GM06990 (cell line): Measurements from ENCODE around the gene MGST2.
"Not testable (repeated sequence)": the region's sequence is repeated elsewhere in the genome, so short reads cannot be mapped to it uniquely, and the experiment has no call there.

Source experiments
- DNase-seq: peaks from one replicate; pipeline ENCODE4 v3.0.0-alpha.2; 2011; ENCODE audit not compliant: insufficient read length; ENCODE audit errors: extremely low read depth
- H3K27me3 ChIP-seq: replicated peaks from 2 replicates; pipeline ENCODE4 v1.6.0; 2011; ENCODE audit warnings: low read length; ENCODE audit not compliant: control insufficient read depth, insufficient read depth
- H3K36me3 ChIP-seq: 2 replicates; pipeline ENCODE4 v1.5.1; 2011; ENCODE audit warnings: low read length; ENCODE audit not compliant: control insufficient read depth, insufficient read depth
- H3K4me3 ChIP-seq: replicated peaks from 2 replicates; pipeline ENCODE4 v1.5.1; 2011; ENCODE audit warnings: low read depth, mild to moderate bottlenecking, control low read depth, low read length
- TF ChIP-seq, protein P1 (sequence below): IDR thresholded peaks from 2 replicates; pipeline ENCODE4 v1.5.1; 2011; ENCODE audit warnings: low read length, control low read depth, mild to moderate bottlenecking, inconsistent platforms; ENCODE audit not compliant: insufficient read depth, poor library complexity, severe bottlenecking

The MGST2 gene

DNA sequence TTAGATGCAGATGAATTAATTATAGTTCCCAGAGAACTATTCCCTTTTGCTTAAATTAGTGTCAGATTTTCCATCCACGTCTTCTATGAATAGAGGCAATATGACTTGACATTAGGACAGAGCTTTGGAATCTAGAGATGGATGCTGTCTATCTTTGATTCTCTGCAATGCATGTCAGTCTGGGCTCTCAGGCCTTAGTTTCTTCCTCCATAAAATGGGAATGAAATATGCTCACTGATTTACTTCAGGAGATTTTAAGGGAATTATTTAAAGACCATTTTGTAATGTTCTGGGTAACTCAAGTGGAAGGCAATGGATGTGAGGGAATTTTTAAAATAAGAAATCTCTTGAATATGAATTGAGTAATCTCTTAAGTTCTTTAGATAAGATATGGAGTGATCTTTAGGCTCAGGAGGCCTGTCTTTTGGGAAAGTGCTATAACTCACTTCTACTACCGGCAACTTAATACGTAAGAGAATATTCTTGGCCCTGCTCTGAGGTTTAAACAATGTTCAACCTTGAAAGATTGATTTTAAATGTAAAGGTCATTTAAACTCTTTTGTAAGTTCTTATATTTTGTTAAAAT, 29.0 kb downstream of the MGST2 start:
- DNase-seq: no peak
- no peaks in the 10 kb centered on the region for H3K36me3 ChIP-seq
- no peak overlapping the region for H3K4me3 ChIP-seq
- no peaks in the 10 kb centered on the region for H3K27me3 ChIP-seq
- TF ChIP-seq, protein P1, sequence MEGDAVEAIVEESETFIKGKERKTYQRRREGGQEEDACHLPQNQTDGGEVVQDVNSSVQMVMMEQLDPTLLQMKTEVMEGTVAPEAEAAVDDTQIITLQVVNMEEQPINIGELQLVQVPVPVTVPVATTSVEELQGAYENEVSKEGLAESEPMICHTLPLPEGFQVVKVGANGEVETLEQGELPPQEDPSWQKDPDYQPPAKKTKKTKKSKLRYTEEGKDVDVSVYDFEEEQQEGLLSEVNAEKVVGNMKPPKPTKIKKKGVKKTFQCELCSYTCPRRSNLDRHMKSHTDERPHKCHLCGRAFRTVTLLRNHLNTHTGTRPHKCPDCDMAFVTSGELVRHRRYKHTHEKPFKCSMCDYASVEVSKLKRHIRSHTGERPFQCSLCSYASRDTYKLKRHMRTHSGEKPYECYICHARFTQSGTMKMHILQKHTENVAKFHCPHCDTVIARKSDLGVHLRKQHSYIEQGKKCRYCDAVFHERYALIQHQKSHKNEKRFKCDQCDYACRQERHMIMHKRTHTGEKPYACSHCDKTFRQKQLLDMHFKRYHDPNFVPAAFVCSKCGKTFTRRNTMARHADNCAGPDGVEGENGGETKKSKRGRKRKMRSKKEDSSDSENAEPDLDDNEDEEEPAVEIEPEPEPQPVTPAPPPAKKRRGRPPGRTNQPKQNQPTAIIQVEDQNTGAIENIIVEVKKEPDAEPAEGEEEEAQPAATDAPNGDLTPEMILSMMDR: no peak

DNA sequence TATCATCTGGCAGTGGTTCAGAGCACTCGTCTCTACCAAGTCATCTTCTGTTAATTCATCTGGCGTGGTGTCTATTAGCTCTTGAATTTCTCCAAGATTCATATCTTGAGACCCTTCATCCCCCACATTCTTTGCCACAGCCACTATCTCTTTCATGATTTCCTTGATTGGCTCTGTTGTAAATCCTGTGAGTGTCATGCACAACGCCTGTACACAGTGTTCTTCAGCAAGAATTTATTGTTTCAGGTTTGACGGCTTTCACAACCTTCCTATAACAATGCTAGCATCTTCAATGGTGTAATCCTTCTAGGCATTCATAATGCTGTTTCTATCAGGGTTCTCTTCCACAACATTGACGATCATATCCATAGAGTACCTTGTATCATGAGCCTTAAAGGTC, 30.9 kb downstream of the MGST2 start:
- H3K27me3 ChIP-seq: no peaks in the 10 kb centered on the region
- H3K36me3 ChIP-seq: no peaks in the 10 kb centered on the region
- TF ChIP-seq, protein P1: no peak
- H3K4me3 ChIP-seq: no peak overlapping the region
- no peak for DNase-seq

DNA sequence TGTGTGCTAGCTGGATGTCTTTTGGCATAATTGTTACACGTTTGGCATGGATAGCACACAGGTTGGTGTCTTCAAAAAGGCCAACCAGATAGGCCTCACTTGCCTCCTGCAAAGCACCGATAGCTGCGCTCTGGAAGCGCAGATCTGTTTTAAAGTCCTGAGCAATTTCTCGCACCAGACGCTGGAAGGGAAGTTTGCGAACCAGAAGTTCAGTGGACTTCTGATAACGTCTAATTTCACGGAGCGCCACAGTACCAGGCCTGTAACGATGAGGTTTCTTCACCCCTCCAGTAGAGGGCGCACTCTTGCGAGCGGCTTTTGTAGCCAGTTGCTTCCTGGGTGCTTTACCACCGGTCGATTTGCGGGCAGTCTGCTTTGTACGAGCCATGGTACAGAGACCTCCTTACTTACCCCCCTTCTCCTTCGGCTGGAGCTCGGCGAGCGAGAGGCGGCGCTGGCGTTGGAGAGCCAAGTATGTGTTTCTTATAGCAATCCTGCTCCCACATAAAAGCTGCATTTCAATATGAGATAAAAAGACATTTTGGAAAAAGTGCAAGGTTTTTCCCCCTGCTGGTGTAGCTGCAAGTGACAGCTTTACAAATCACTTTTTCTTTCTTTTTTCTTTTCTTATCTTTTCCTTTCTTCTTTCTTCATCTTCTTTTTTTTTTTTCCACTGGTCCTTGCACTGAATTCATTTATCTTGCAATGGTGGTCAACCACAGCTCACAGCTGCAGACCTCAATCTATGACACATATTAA, 32.7 kb downstream of the MGST2 start:
- not testable (repeated sequence) for DNase-seq, H3K36me3 ChIP-seq, H3K27me3 ChIP-seq, H3K4me3 ChIP-seq
- TF ChIP-seq, protein P1: peak; percentile 1

DNA sequence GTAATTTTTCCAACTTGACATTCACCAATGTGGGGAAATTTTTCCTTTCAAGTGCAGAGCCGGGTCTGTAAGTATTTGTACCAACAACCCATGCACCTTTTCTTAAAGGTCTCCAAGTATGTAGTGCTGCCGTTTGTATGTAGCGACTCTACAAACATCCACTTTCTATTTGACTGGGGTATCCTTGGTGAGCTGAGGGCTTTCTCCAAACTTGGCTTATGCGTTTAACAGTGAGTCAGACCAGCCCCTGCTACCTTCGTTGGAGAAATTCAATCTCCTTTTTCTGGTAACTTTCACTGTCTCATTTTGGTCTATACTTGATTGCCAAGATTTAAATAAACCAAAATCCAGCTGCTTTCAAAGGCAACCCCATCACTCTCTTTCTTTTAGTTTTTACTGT, 34.9 kb downstream of the MGST2 start:
- DNase-seq: no peak
- H3K36me3 ChIP-seq: no peaks in the 10 kb centered on the region
- no peaks in the 10 kb centered on the region for H3K27me3 ChIP-seq
- TF ChIP-seq, protein P1: no peak
- H3K4me3 ChIP-seq: no peak overlapping the region

DNA sequence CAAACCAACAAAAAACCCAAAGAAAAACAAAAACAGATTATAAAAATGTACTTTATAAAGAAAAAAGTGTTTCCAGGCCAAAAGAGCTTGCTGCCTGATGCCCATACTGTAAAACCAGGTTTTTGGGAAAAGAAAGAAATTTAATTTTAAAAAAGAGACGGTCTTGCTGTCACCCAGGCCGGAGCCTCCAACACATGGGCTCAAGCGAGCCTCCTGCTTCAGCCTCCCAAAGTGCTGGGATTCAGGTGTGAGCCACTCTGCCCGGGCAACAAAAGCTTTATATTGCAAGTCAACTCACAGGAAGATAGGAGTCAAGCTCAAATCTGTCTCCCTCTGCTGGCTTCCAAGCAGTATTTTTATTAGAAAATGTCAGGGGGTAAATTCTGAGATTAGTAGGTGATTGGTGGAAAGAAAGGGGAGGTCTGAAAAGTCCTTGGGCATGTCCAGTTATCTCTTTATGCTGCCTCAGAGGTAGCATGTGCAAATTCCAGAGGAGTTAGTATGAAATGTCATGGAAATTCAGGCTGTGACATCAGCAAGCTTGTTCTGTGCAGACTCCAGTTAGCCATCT, 39.4 kb downstream of the MGST2 start:
- H3K4me3 ChIP-seq: no peak overlapping the region
- TF ChIP-seq, protein P1: peak; percentile 12
- DNase-seq: no peak
- H3K27me3 ChIP-seq: no peaks in the 10 kb centered on the region
- H3K36me3 ChIP-seq: no peaks in the 10 kb centered on the region
